Activated CD8-positive, alpha-beta T cell treated with anti-CD3 and anti-CD28 coated beads, Interleukin-2, amount 10 ng/mL, durations not matched to agents 7 days and 5 days (primary cell): Measurements from ENCODE around the gene PMS1. TPM values are rescaled to one million over a fixed set of nuclear protein-coding genes. Genes with fewer than 3 reads are reported as not detected.

Experiments
- ATAC-seq: fragments of 150-1000 bp; cut with Tn5 transposase; one replicate; pipeline ENCODE4 v1.10.0; 2021; ENCODE audit warnings: moderate library complexity
- CTCF ChIA-PET: fragments of 350-600 bp; sonication (Branson Sonifier 250); formaldehyde crosslinking; loops from one replicate; lab custom pipeline; 2021; ENCODE audit warnings: antibody characterized with exemption; lab: Charles Lee
- POLR2A ChIA-PET: fragments of 350-600 bp; sonication (Branson Sonifier 250); formaldehyde crosslinking; loops from one replicate; lab custom pipeline; 2021; ENCODE audit warnings: antibody characterized with exemption; lab: Charles Lee
- DNase-seq: peaks from one replicate; pipeline ENCODE4 v3.0.0-alpha.2; 2020
- H3K27ac Mint-ChIP-seq: one replicate; pipeline ENCODE4 v1.8.0; 2021; ENCODE audit warnings: mild to moderate bottlenecking, mixed read lengths
- H3K27me3 Mint-ChIP-seq: one replicate; pipeline ENCODE4 v1.8.0; 2021; ENCODE audit warnings: low read depth, mixed read lengths
- H3K36me3 Mint-ChIP-seq: one replicate; pipeline ENCODE4 v1.8.0; 2021; ENCODE audit warnings: low read depth, mixed read lengths
- H3K4me1 Mint-ChIP-seq: one replicate; pipeline ENCODE4 v1.8.0; 2021; ENCODE audit warnings: low read depth, mixed read lengths
- H3K4me3 Mint-ChIP-seq: one replicate; pipeline ENCODE4 v1.8.0; 2021; ENCODE audit warnings: mild to moderate bottlenecking, mixed read lengths
- H3K9me3 Mint-ChIP-seq: one replicate; pipeline ENCODE4 v1.8.0; 2022; ENCODE audit warnings: mixed read lengths; ENCODE audit not compliant: insufficient read depth
- total RNA-seq, 2 experiments: library from RNA; stranded (reverse); gene quantifications; one replicate each; pipeline ENCODE4 v1.2.3, GENCODE V29; 2021

PMS1 gene
- total RNA-seq, 2 experiments from 2014 or later, result 33.7 to 41.7 TPM

- ChIA-PET CTCF (no interaction called here), POLR2A (no interaction called here)
- ATAC-seq, result no peak
- DNase-seq, result no peak
- no peak overlapping the region for H3K4me3 Mint-ChIP-seq
- no peak overlapping the region for H3K27ac Mint-ChIP-seq
- H3K4me1 Mint-ChIP-seq, result no peaks in the 10 kb centered on the region
- no peaks in the 10 kb centered on the region for H3K9me3 Mint-ChIP-seq
- H3K36me3 Mint-ChIP-seq, result peaks cover 20% of the 10 kb centered on the region
- H3K27me3 Mint-ChIP-seq, result no peaks in the 10 kb centered on the region
Measured at GRCh38 chr2:189841019-189841418, 56.8 kb downstream of the PMS1 start.

DNA sequence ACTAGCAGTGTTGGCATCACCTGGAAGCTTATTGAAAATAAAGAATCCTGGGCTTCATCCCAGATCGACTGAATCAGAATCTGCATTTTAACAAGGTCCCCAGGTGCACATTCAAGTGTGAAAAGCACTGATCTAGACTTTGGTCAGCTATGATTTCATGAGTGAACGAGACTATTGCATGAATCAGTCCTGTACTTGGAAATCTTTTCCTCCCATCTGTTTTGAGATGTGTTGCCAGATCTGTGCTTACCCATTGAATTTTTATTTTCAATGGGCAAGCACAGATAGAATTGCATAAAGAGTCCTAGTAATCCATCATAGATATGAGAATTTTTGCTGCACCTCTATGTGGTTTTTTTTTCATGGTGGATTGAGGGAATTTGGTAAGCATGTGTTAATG, 64.0 kb downstream of the PMS1 start:
- Mint-ChIP-seq H3K4me3 (no peak overlapping the region), H3K27me3 (no peaks in the 10 kb centered on the region), H3K27ac (no peak overlapping the region), H3K36me3 (peaks cover 28% of the 10 kb centered on the region), H3K4me1 (no peaks in the 10 kb centered on the region), H3K9me3 (no peaks in the 10 kb centered on the region)
- POLR2A ChIA-PET, result no interaction called here
- DNase-seq (no peak), ATAC-seq (no peak)
- CTCF ChIA-PET, result no interaction called here

DNA sequence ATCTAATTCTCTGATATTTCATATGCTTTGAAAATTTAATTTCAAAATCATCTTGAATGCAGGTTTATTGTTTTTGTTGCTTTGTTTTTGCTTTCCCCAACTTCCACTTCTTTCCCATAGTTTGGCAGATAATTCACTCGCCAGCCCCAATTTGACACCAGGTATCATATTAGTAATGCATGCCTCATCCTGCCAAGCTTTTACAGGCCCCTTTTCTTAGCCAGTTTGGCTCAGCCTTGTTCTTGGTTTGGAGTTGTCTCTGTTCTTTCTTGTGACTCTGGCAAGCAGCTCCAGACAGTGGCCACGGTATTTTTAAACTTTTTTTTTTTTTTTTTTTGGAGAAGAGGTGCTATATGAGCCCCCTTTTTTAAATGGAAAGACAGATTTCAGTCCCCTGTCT, 65.3 kb downstream of the PMS1 start:
- no peak for DNase-seq
- ATAC-seq, result no peak
- no peak overlapping the region for H3K4me3 Mint-ChIP-seq
- H3K27ac Mint-ChIP-seq, result no peak overlapping the region
- H3K36me3 Mint-ChIP-seq, result peaks cover 29% of the 10 kb centered on the region
- ChIA-PET POLR2A (no interaction called here), CTCF (no interaction called here)
- no peaks in the 10 kb centered on the region for H3K9me3 Mint-ChIP-seq
- no peaks in the 10 kb centered on the region for H3K27me3 Mint-ChIP-seq
- H3K4me1 Mint-ChIP-seq, result no peaks in the 10 kb centered on the region

- Mint-ChIP-seq H3K4me1 (no peaks in the 10 kb centered on the region), H3K27ac (no peak overlapping the region), H3K27me3 (no peaks in the 10 kb centered on the region), H3K4me3 (no peak overlapping the region), H3K36me3 (peaks cover 32% of the 10 kb centered on the region), H3K9me3 (no peaks in the 10 kb centered on the region)
- ChIA-PET POLR2A (no interaction called here), CTCF (no interaction called here)
- DNase-seq (no peak), ATAC-seq (no peak)
Measured at GRCh38 chr2:189851174-189851826, 67.0 kb downstream of the PMS1 start.

- H3K36me3 Mint-ChIP-seq, result peaks cover 19% of the 10 kb centered on the region
- no peaks in the 10 kb centered on the region for H3K9me3 Mint-ChIP-seq
- H3K27ac Mint-ChIP-seq, result no peak overlapping the region
- no peaks in the 10 kb centered on the region for H3K27me3 Mint-ChIP-seq
- ATAC-seq, result no peak
- ChIA-PET POLR2A (no interaction called here), CTCF (no interaction called here)
- DNase-seq, result no peak
- no peaks in the 10 kb centered on the region for H3K4me1 Mint-ChIP-seq
- H3K4me3 Mint-ChIP-seq, result no peak overlapping the region
Measured at GRCh38 chr2:189854187-189854586, 69.9 kb downstream of the PMS1 start.

GRCh38 chr2:189854940-189855339, 70.7 kb downstream of the PMS1 start:
- Mint-ChIP-seq H3K4me1 (no peaks in the 10 kb centered on the region), H3K4me3 (no peak overlapping the region), H3K27me3 (no peaks in the 10 kb centered on the region), H3K27ac (no peak overlapping the region), H3K36me3 (peaks cover 19% of the 10 kb centered on the region), H3K9me3 (no peaks in the 10 kb centered on the region)
- DNase-seq (no peak), ATAC-seq (no peak)
- POLR2A ChIA-PET, result no interaction called here
- CTCF ChIA-PET, result no interaction called here

GRCh38 chr2:189858291-189858690, 74.0 kb downstream of the PMS1 start:
- no peak for ATAC-seq
- ChIA-PET CTCF (no interaction called here), POLR2A (no interaction called here)
- H3K36me3 Mint-ChIP-seq, result peaks cover 34% of the 10 kb centered on the region
- no peaks in the 10 kb centered on the region for H3K27me3 Mint-ChIP-seq
- no peak overlapping the region for H3K4me3 Mint-ChIP-seq
- no peaks in the 10 kb centered on the region for H3K9me3 Mint-ChIP-seq
- H3K4me1 Mint-ChIP-seq, result no peaks in the 10 kb centered on the region
- DNase-seq, result no peak
- H3K27ac Mint-ChIP-seq, result no peak overlapping the region

GRCh38 chr2:189860161-189860560, 75.9 kb downstream of the PMS1 start:
- ChIA-PET POLR2A (no interaction called here), CTCF (no interaction called here)
- DNase-seq (no peak), ATAC-seq (no peak)
- Mint-ChIP-seq H3K27me3 (no peaks in the 10 kb centered on the region), H3K9me3 (no peaks in the 10 kb centered on the region), H3K4me3 (no peak overlapping the region), H3K36me3 (peaks cover 29% of the 10 kb centered on the region), H3K4me1 (no peaks in the 10 kb centered on the region), H3K27ac (no peak overlapping the region)

DNA sequence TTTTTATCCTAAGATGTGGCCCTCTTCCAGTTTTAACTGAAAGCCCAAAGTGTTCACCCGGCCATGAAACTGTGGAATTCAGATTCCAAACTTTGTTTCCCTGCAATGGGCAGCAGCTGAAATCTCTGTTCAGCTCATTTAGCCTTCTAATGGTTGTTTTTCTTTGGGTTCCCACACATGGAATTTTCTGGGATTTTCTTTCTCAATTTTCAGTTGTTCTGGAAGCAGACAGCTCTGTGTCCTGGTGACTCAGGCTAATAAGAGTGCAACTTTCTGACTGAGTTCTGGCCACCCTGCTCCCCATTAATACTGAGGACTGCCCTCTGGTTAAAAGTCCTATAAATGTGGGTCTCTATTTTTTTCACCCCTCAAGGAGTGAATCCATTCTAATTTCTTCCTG, 78.5 kb downstream of the PMS1 start:
- ChIA-PET POLR2A (no interaction called here), CTCF (no interaction called here)
- no peaks in the 10 kb centered on the region for H3K4me1 Mint-ChIP-seq

GRCh38 chr2:189865826-189866225, 81.6 kb downstream of the PMS1 start:
- Mint-ChIP-seq H3K4me3 (no peak overlapping the region), H3K36me3 (peaks cover 29% of the 10 kb centered on the region), H3K27ac (no peak overlapping the region), H3K27me3 (no peaks in the 10 kb centered on the region), H3K4me1 (no peaks in the 10 kb centered on the region), H3K9me3 (no peaks in the 10 kb centered on the region)
- no peak for DNase-seq
- POLR2A ChIA-PET, result no interaction called here
- CTCF ChIA-PET, result no interaction called here
- no peak for ATAC-seq

More for the DNA sequence above, 78.5 kb downstream of the PMS1 start:
- no peaks in the 10 kb centered on the region for H3K27me3 Mint-ChIP-seq
- no peak overlapping the region for H3K4me3 Mint-ChIP-seq
- H3K27ac Mint-ChIP-seq, result no peak overlapping the region
- H3K9me3 Mint-ChIP-seq, result no peaks in the 10 kb centered on the region
- DNase-seq (no peak), ATAC-seq (no peak)
- H3K36me3 Mint-ChIP-seq, result peaks cover 31% of the 10 kb centered on the region

DNA sequence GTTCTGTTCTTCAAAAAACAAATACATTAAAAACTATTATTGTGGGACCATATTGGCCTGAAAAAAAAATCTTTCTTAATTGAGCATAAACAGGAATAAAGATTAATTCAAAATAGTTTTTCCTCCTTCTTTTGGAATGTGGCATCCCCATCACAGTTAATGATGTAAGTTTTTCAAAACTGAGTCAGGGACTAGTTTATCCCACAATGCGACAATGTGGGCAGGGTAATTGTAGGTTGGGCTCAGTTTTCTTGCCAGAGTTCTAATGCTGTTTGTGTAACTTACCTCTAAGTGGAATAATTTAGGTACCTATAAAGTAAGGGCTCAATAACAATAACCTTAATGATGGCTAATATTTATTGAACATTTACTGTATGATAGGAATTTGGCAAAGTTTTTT, 82.0 kb downstream of the PMS1 start:
- ATAC-seq (no peak), DNase-seq (no peak)
- POLR2A ChIA-PET, result no interaction called here
- no peaks in the 10 kb centered on the region for H3K4me1 Mint-ChIP-seq
- no peaks in the 10 kb centered on the region for H3K9me3 Mint-ChIP-seq
- no peak overlapping the region for H3K4me3 Mint-ChIP-seq
- H3K27me3 Mint-ChIP-seq, result no peaks in the 10 kb centered on the region
- H3K27ac Mint-ChIP-seq, result no peak overlapping the region
- H3K36me3 Mint-ChIP-seq, result peaks cover 30% of the 10 kb centered on the region
- CTCF ChIA-PET, result no interaction called here

DNA sequence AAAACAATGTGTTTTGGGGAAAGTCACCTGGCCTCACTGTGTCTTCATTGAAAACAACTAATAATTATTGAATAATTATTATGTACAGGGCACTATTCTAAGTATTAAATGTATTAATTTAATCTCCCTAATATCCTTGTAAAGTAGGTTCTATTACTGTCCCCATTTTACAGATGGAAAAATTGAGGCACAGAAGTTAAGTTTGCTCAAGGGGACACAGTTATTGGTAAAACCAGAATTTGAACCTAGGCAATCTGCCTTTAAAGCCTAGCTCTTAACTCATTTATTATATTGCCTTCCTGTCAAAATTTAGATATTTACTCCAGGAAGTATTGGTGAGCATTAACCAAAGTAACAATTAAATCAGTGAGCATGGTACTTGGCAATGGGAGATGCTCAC, 84.6 kb downstream of the PMS1 start:
- Mint-ChIP-seq H3K4me3 (no peak overlapping the region), H3K9me3 (no peaks in the 10 kb centered on the region), H3K27ac (no peak overlapping the region), H3K27me3 (no peaks in the 10 kb centered on the region), H3K4me1 (no peaks in the 10 kb centered on the region), H3K36me3 (peaks cover 27% of the 10 kb centered on the region)
- ChIA-PET CTCF (interaction anchor here (1.1 kb wide), 1 partner anchor 29 kb away, joined by 3 read pairs; no protein-coding TSS in a partner anchor), POLR2A (no interaction called here)
- DNase-seq, result no peak
- ATAC-seq, result no peak
